ENCODE measurements around the gene CSMD2. TPM values are rescaled to one million over a fixed set of nuclear protein-coding genes. Genes with fewer than 3 reads are reported as not detected.

Gene CSMD2
- total RNA-seq, 2 experiments from 2014 or later, result not detected

GRCh38 chr1:34143975-34144374, 21.1 kb downstream of the CSMD2 start:
- intact Hi-C loops (cut with DNase I, micrococcal nuclease), result no loop called here
- Mint-ChIP-seq H3K27ac (no peak overlapping the region), H3K27me3 (peaks cover 39% of the 10 kb centered on the region), H3K9me3 (no peaks in the 10 kb centered on the region), H3K4me1 (ENCODE audit: low read depth) (no peaks in the 10 kb centered on the region), H3K36me3 (ENCODE audit: low read depth) (no peaks in the 10 kb centered on the region), H3K4me3 (no peak overlapping the region)
- Histone ChIP-seq H3K9me3 (ENCODE audit: control insufficient read depth in 1 of 2, insufficient read depth in 1 of 2, low read length in 2 of 2) (no peaks in the 10 kb centered on the region), H3K4me3 (ENCODE audit: low read length) (no peak overlapping the region), H3K4me1 (ENCODE audit: insufficient read depth, low read length) (no peaks in the 10 kb centered on the region), H3K27ac (ENCODE audit: low read depth in 1 of 2, low read length in 2 of 2) (no peak overlapping the region), H3K27me3 (ENCODE audit: control insufficient read depth in 1 of 2, insufficient read depth in 2 of 2, low read length in 2 of 2) (peaks cover 0 to 4% of the 10 kb centered on the region in 2 experiments), H3K36me3 (ENCODE audit: insufficient read depth, low read length) (no peaks in the 10 kb centered on the region)
- POLR2A ChIA-PET, result no interaction called here
- DNase-seq, result no peak
- no peak for ATAC-seq (ENCODE audit: poor library complexity)
- CTCF ChIA-PET, result no interaction called here
- TF ChIP-seq CTCF (IDR thresholded peaks at IDR 0.05), result no peak

GRCh38 chr1:34140011-34140676, 24.9 kb downstream of the CSMD2 start:
- ATAC-seq (ENCODE audit: poor library complexity) (no peak), DNase-seq (no peak)
- H3K27ac ChIP-seq (ENCODE audit: low read depth in 1 of 2, low read length in 2 of 2), result no peak overlapping the region
- H3K4me3 ChIP-seq (ENCODE audit: low read length), result no peak overlapping the region
- no peaks in the 10 kb centered on the region for H3K36me3 ChIP-seq (ENCODE audit: insufficient read depth, low read length)
- Mint-ChIP-seq H3K27ac (no peak overlapping the region), H3K4me3 (no peak overlapping the region), H3K9me3 (no peaks in the 10 kb centered on the region), H3K27me3 (peaks cover 29% of the 10 kb centered on the region), H3K4me1 (ENCODE audit: low read depth) (no peaks in the 10 kb centered on the region), H3K36me3 (ENCODE audit: low read depth) (no peaks in the 10 kb centered on the region)
- H3K9me3 ChIP-seq (ENCODE audit: control insufficient read depth in 1 of 2, insufficient read depth in 1 of 2, low read length in 2 of 2), result no peaks in the 10 kb centered on the region
- ChIA-PET CTCF (interaction anchor here (0.6 kb wide), 1 partner anchor 14 kb away, joined by 4 read pairs; no protein-coding TSS in a partner anchor), POLR2A (no interaction called here)
- no peaks in the 10 kb centered on the region for H3K4me1 ChIP-seq (ENCODE audit: insufficient read depth, low read length)
- intact Hi-C loops (cut with DNase I, micrococcal nuclease), result no loop called here
- TF ChIP-seq CTCF (IDR thresholded peaks at IDR 0.05), result no peak
- no peaks in the 10 kb centered on the region for H3K27me3 ChIP-seq (ENCODE audit: control insufficient read depth in 1 of 2, insufficient read depth in 2 of 2, low read length in 2 of 2)

- no peaks in the 10 kb centered on the region for H3K4me1 ChIP-seq (ENCODE audit: insufficient read depth, low read length)
- no peak overlapping the region for H3K4me3 ChIP-seq (ENCODE audit: low read length)
- ATAC-seq (ENCODE audit: poor library complexity) (no peak), DNase-seq (no peak)
- ChIA-PET CTCF (no interaction called here), POLR2A (no interaction called here)
- Mint-ChIP-seq H3K27me3 (peaks cover 28% of the 10 kb centered on the region), H3K4me3 (no peak overlapping the region), H3K9me3 (no peaks in the 10 kb centered on the region), H3K36me3 (ENCODE audit: low read depth) (no peaks in the 10 kb centered on the region), H3K27ac (no peak overlapping the region), H3K4me1 (ENCODE audit: low read depth) (no peaks in the 10 kb centered on the region)
- no peak for TF ChIP-seq CTCF (IDR thresholded peaks at IDR 0.05)
- no peak overlapping the region for H3K27ac ChIP-seq (ENCODE audit: low read depth in 1 of 2, low read length in 2 of 2)
- intact Hi-C loops (cut with DNase I, micrococcal nuclease), result no loop called here
- H3K9me3 ChIP-seq (ENCODE audit: control insufficient read depth in 1 of 2, insufficient read depth in 1 of 2, low read length in 2 of 2), result no peaks in the 10 kb centered on the region
- H3K27me3 ChIP-seq (ENCODE audit: control insufficient read depth in 1 of 2, insufficient read depth in 2 of 2, low read length in 2 of 2), result no peaks in the 10 kb centered on the region
- no peaks in the 10 kb centered on the region for H3K36me3 ChIP-seq (ENCODE audit: insufficient read depth, low read length)
These were observed 27.6 kb downstream of the CSMD2 start for GRCh38 chr1:34137411-34137810.

Measured in CD4-positive, alpha-beta T cell (primary cell).